ENCODE measurements around the gene QRICH2.

DNA sequence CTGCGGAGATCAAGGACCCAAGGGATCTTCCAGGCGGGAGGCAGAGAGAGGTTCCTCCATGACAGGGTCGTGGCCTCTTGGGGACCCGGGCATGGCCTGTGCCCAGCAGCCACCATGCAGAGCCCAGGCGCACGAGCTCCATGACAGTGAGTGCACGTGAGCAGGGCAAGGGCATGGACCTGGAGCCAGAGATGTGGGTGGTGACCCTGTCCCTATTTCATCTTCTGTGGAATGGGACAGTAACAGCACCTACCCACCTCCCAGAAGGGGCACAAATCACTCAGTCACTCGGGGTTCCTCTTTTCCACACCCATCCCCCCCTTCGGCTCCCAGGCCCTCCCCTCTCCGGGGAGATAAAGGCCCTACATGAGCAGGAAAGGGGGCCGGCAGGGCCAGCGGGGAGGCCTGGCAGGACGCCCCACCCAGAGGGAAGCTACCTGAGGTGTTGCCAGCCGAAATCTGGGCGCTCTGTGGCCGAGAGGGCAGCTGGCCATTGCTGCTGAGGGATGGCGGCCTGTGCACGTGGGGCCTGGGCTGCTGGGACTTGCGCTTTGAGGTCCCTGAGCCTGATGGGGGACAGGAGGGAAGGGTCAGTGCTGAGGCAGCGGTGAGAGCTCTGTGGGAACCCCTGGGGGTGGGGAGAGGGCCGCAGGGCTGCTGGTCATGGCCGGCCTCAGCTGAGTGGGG, 32.6 kb downstream of the QRICH2 start:
- TF ChIP-seq CBX2 (IDR thresholded peaks at IDR 0.05; ENCODE audit: insufficient read depth, low read length, poor library complexity, severe bottlenecking) (no peak), POLR2A (conservative IDR thresholded peaks at IDR 0.05) (no peak), EGR1 (conservative IDR thresholded peaks at IDR 0.05) (no peak), LEF1 (IDR thresholded peaks at IDR 0.05) (no peak), MAX (CRISPR knock-in tag; IDR thresholded peaks at IDR 0.05) (peak; percentile 46; the same call in 1 of the 2 replicates), FOXK1 (CRISPR knock-in tag; IDR thresholded peaks at IDR 0.05; ENCODE audit: borderline replicate concordance) (no peak)
- TF ChIP-seq, protein P1, sequence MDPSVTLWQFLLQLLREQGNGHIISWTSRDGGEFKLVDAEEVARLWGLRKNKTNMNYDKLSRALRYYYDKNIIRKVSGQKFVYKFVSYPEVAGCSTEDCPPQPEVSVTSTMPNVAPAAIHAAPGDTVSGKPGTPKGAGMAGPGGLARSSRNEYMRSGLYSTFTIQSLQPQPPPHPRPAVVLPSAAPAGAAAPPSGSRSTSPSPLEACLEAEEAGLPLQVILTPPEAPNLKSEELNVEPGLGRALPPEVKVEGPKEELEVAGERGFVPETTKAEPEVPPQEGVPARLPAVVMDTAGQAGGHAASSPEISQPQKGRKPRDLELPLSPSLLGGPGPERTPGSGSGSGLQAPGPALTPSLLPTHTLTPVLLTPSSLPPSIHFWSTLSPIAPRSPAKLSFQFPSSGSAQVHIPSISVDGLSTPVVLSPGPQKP (CRISPR knock-in tag; IDR thresholded peaks at IDR 0.05): no peak
- TF ChIP-seq, protein P2, sequence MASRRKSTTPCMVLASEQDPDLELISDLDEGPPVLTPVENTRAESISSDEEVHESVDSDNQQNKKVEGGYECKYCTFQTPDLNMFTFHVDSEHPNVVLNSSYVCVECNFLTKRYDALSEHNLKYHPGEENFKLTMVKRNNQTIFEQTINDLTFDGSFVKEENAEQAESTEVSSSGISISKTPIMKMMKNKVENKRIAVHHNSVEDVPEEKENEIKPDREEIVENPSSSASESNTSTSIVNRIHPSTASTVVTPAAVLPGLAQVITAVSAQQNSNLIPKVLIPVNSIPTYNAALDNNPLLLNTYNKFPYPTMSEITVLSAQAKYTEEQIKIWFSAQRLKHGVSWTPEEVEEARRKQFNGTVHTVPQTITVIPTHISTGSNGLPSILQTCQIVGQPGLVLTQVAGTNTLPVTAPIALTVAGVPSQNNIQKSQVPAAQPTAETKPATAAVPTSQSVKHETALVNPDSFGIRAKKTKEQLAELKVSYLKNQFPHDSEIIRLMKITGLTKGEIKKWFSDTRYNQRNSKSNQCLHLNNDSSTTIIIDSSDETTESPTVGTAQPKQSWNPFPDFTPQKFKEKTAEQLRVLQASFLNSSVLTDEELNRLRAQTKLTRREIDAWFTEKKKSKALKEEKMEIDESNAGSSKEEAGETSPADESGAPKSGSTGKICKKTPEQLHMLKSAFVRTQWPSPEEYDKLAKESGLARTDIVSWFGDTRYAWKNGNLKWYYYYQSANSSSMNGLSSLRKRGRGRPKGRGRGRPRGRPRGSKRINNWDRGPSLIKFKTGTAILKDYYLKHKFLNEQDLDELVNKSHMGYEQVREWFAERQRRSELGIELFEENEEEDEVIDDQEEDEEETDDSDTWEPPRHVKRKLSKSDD (conservative IDR thresholded peaks at IDR 0.05; ENCODE audit: low read length): no peak
- TF ChIP-seq, protein P3, sequence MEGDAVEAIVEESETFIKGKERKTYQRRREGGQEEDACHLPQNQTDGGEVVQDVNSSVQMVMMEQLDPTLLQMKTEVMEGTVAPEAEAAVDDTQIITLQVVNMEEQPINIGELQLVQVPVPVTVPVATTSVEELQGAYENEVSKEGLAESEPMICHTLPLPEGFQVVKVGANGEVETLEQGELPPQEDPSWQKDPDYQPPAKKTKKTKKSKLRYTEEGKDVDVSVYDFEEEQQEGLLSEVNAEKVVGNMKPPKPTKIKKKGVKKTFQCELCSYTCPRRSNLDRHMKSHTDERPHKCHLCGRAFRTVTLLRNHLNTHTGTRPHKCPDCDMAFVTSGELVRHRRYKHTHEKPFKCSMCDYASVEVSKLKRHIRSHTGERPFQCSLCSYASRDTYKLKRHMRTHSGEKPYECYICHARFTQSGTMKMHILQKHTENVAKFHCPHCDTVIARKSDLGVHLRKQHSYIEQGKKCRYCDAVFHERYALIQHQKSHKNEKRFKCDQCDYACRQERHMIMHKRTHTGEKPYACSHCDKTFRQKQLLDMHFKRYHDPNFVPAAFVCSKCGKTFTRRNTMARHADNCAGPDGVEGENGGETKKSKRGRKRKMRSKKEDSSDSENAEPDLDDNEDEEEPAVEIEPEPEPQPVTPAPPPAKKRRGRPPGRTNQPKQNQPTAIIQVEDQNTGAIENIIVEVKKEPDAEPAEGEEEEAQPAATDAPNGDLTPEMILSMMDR (IDR thresholded peaks at IDR 0.05 in 2 of 3, conservative IDR thresholded peaks at IDR 0.05 in 1 of 3; ENCODE audit: insufficient read depth in 2 of 3, low read depth in 1 of 3, low read length in 3 of 3): no peak

All from K562 (cell line).